ENCODE data around the gene CTSZ. TPM values are rescaled to one million over a fixed set of nuclear protein-coding genes. Genes with fewer than 3 reads are reported as not detected.

CTSZ gene
- total RNA-seq, 2 donors from 2014 or later: 117 to 152 TPM

GRCh38 chr20:58988565-58988882 is 18.5 kb downstream of the CTSZ start:
- no peak for DNase-seq (ENCODE audit: low spot score)
- no peak for TF ChIP-seq CTCF (IDR thresholded peaks at IDR 0.05)
- H3K36me3 ChIP-seq: peaks cover 72% of the 10 kb centered on the region

GRCh38 chr20:58987790-58988564 is 19.1 kb downstream of the CTSZ start:
- Histone ChIP-seq H3K27ac (no peak overlapping the region), H3K4me3 (no peak overlapping the region), H3K27me3 (no peaks in the 10 kb centered on the region), H3K36me3 (peaks cover 67% of the 10 kb centered on the region), H3K4me1 (peaks cover 0 to 34% of the 10 kb centered on the region in 2 donors), H3K9me3 (no peaks in the 10 kb centered on the region)
- TF ChIP-seq CTCF (IDR thresholded peaks at IDR 0.05): no peak
- DNase-seq (ENCODE audit: low spot score): no peak

More at GRCh38 chr20:58988565-58988882, 18.5 kb downstream of the CTSZ start:
- H3K4me1 ChIP-seq: peaks cover 0 to 32% of the 10 kb centered on the region in 2 donors
- H3K27me3 ChIP-seq: no peaks in the 10 kb centered on the region
- H3K4me3 ChIP-seq: no peak overlapping the region
- no peak overlapping the region for H3K27ac ChIP-seq
- H3K9me3 ChIP-seq: no peaks in the 10 kb centered on the region

- DNase-seq (ENCODE audit: low spot score): no peak
- peaks cover 0 to 43% of the 10 kb centered on the region in 2 donors for H3K4me1 ChIP-seq
Measured at GRCh38 chr20:58986968-58987517, 20.0 kb downstream of the CTSZ start.

GRCh38 chr20:58986286-58986967 is 20.6 kb downstream of the CTSZ start:
- Histone ChIP-seq H3K4me1 (peaks cover 0 to 47% of the 10 kb centered on the region in 2 donors), H3K27me3 (no peaks in the 10 kb centered on the region), H3K36me3 (peaks cover 52% of the 10 kb centered on the region), H3K27ac (peak overlapping the region in 1 of 2 donors; percentile 1), H3K4me3 (no peak overlapping the region), H3K9me3 (no peaks in the 10 kb centered on the region)
- no peak for TF ChIP-seq CTCF (IDR thresholded peaks at IDR 0.05)
- no peak for DNase-seq (ENCODE audit: low spot score)

More at GRCh38 chr20:58986968-58987517, 20.0 kb downstream of the CTSZ start:
- Histone ChIP-seq H3K27ac (no peak overlapping the region), H3K9me3 (no peaks in the 10 kb centered on the region), H3K36me3 (peaks cover 58% of the 10 kb centered on the region), H3K27me3 (no peaks in the 10 kb centered on the region), H3K4me3 (no peak overlapping the region)
- no peak for TF ChIP-seq CTCF (IDR thresholded peaks at IDR 0.05)

GRCh38 chr20:58985656-58986055 is 21.4 kb downstream of the CTSZ start:
- Histone ChIP-seq H3K27ac (peak overlapping the region in 1 of 2 donors; percentile 1), H3K36me3 (peaks cover 45% of the 10 kb centered on the region), H3K4me1 (peaks cover 0 to 47% of the 10 kb centered on the region in 2 donors), H3K27me3 (no peaks in the 10 kb centered on the region), H3K4me3 (no peak overlapping the region), H3K9me3 (no peaks in the 10 kb centered on the region)
- DNase-seq (ENCODE audit: low spot score): no peak
- TF ChIP-seq CTCF (IDR thresholded peaks at IDR 0.05): no peak
